H9 (cell line): ENCODE results near the gene OR56A3. TPM values are rescaled to one million over a fixed set of nuclear protein-coding genes. Genes with fewer than 3 reads are reported as not detected.

Source experiments
- DNase-seq: peaks from one replicate; pipeline ENCODE4 v3.0.0-alpha.2; 2017
- H2AFZ ChIP-seq: one replicate; pipeline ENCODE4 v1.6.1; 2013; ENCODE audit warnings: mild to moderate bottlenecking, low read length, control low read depth, moderate library complexity
- H2AK5ac ChIP-seq: 2 replicates; pipeline ENCODE4 v1.6.1; 2013; ENCODE audit warnings: low read length, control low read depth, mixed read lengths; ENCODE audit not compliant: insufficient read length
- H2BK120ac ChIP-seq: one replicate; pipeline ENCODE4 v1.6.1; 2013; ENCODE audit warnings: low read depth, mild to moderate bottlenecking, low read length, control low read depth, inconsistent platforms; ENCODE audit not compliant: poor library complexity, severe bottlenecking
- H2BK12ac ChIP-seq: 2 replicates; pipeline ENCODE4 v1.6.1; 2013; ENCODE audit warnings: low read length, control low read depth, mixed read lengths, low read depth; ENCODE audit not compliant: insufficient read length
- H2BK15ac ChIP-seq: 2 replicates; pipeline ENCODE4 v1.6.1; 2013; ENCODE audit warnings: low read depth, low read length, control low read depth
- H2BK20ac ChIP-seq: one replicate; pipeline ENCODE4 v1.6.1; 2013; ENCODE audit warnings: low read depth, mild to moderate bottlenecking, low read length, control low read depth, inconsistent platforms; ENCODE audit not compliant: poor library complexity, severe bottlenecking
- H2BK5ac ChIP-seq: 2 replicates; pipeline ENCODE4 v1.6.1; 2013; ENCODE audit warnings: low read length, control low read depth, mixed read lengths; ENCODE audit not compliant: insufficient read length
- H3K14ac ChIP-seq: 2 replicates; pipeline ENCODE4 v1.6.1; 2013; ENCODE audit warnings: low read length, control low read depth; ENCODE audit not compliant: insufficient read depth
- H3K18ac ChIP-seq: 2 replicates; pipeline ENCODE4 v1.6.1; 2013; ENCODE audit warnings: low read depth, mild to moderate bottlenecking, mixed read lengths, low read length, control low read depth; ENCODE audit not compliant: insufficient read length
- H3K23ac ChIP-seq: 2 replicates; pipeline ENCODE4 v1.6.1; 2013; ENCODE audit warnings: low read length, control low read depth, mixed read lengths, low read depth; ENCODE audit not compliant: insufficient read length
- H3K23me2 ChIP-seq: 2 replicates; pipeline ENCODE4 v1.6.1; 2013; ENCODE audit warnings: low read depth, mild to moderate bottlenecking, mixed read lengths, low read length, control low read depth; ENCODE audit not compliant: insufficient read length, poor library complexity, severe bottlenecking
- H3K27ac ChIP-seq: 2 replicates; pipeline ENCODE4 v1.5.1; 2013; ENCODE audit warnings: low read length, control low read depth, mixed read lengths, low read depth; ENCODE audit not compliant: insufficient read length
- H3K27me3 ChIP-seq: 2 replicates; pipeline ENCODE4 v1.6.1; 2013; ENCODE audit warnings: low read length, control low read depth, inconsistent platforms; ENCODE audit not compliant: insufficient read depth
- H3K4ac ChIP-seq: 2 replicates; pipeline ENCODE4 v1.6.1; 2013; ENCODE audit warnings: low read depth, mild to moderate bottlenecking, control low read depth, inconsistent platforms, low read length, moderate library complexity
- H3K4me1 ChIP-seq: 2 replicates; pipeline ENCODE4 v1.6.1; 2013; ENCODE audit warnings: low read length, control low read depth, inconsistent platforms; ENCODE audit not compliant: insufficient read depth
- H3K4me2 ChIP-seq: 2 replicates; pipeline ENCODE4 v1.6.1; 2013; ENCODE audit warnings: low read length, control low read depth, mixed read lengths; ENCODE audit not compliant: insufficient read length, insufficient read depth
- H3K56ac ChIP-seq: 2 replicates; pipeline ENCODE4 v1.6.1; 2013; ENCODE audit warnings: low read depth, mild to moderate bottlenecking, mixed read lengths, low read length, control low read depth; ENCODE audit not compliant: insufficient read length
- H3K79me1 ChIP-seq: 2 replicates; pipeline ENCODE4 v1.6.1; 2013; ENCODE audit warnings: low read depth, mild to moderate bottlenecking, moderate library complexity, low read length, control low read depth, inconsistent platforms; ENCODE audit not compliant: insufficient read depth, poor library complexity, severe bottlenecking
- H3K79me2 ChIP-seq: 2 replicates; pipeline ENCODE4 v1.6.1; 2013; ENCODE audit warnings: low read length, control low read depth, inconsistent platforms; ENCODE audit not compliant: insufficient read depth
- H3K9ac ChIP-seq: 2 replicates; pipeline ENCODE4 v1.6.1; 2013; ENCODE audit warnings: low read length, control low read depth, mixed read lengths; ENCODE audit not compliant: insufficient read length; ENCODE audit errors: extremely low read depth
- H3K9me3 ChIP-seq: one replicate; pipeline ENCODE4 v1.6.1; 2013; ENCODE audit warnings: low read depth, low read length, inconsistent platforms; ENCODE audit not compliant: control insufficient read depth
- H3T11ph ChIP-seq: one replicate; pipeline ENCODE4 v1.6.1; 2013; ENCODE audit warnings: mild to moderate bottlenecking, low read length, control low read depth, inconsistent platforms
- H4K20me1 ChIP-seq: one replicate; pipeline ENCODE4 v1.6.1; 2013; ENCODE audit not compliant: control insufficient read depth, insufficient read length, insufficient read depth
- H4K5ac ChIP-seq: 2 replicates; pipeline ENCODE4 v1.6.1; 2013; ENCODE audit warnings: low read depth, mild to moderate bottlenecking, mixed read lengths, low read length, control low read depth; ENCODE audit not compliant: insufficient read length
- H4K8ac ChIP-seq: replicated peaks from 2 replicates; pipeline ENCODE4 v1.6.1; 2013; ENCODE audit warnings: low read length, control low read depth, mixed read lengths, low read depth; ENCODE audit not compliant: insufficient read length
- H4K91ac ChIP-seq: 2 replicates; pipeline ENCODE4 v1.6.1; 2013; ENCODE audit warnings: low read depth, mild to moderate bottlenecking, moderate library complexity, mixed read lengths, low read length, control low read depth; ENCODE audit not compliant: insufficient read length
- H3K27ac Mint-ChIP-seq, 3 experiments: 2 replicates in 2 of 3; 3 replicates in 1 of 3; pipeline ENCODE4 v1.8.0; 2020 to 2021; ENCODE audit warnings: mixed read lengths in 3 of 3, mild to moderate bottlenecking in 1 of 3, moderate library complexity in 1 of 3
- H3K27me3 Mint-ChIP-seq: 2 replicates; pipeline ENCODE4 v1.8.0; 2021; ENCODE audit warnings: low read depth, mild to moderate bottlenecking, moderate library complexity, mixed read lengths
- H3K36me3 Mint-ChIP-seq, 3 experiments: 2 replicates in 2 of 3; 3 replicates in 1 of 3; pipeline ENCODE4 v1.8.0; 2020 to 2021; ENCODE audit warnings: low read depth in 3 of 3, mixed read lengths in 3 of 3; ENCODE audit not compliant: insufficient read depth in 1 of 3
- H3K4me1 Mint-ChIP-seq, 2 experiments: 2 replicates each; pipeline ENCODE4 v1.8.0; 2020; ENCODE audit warnings: mixed read lengths in 2 of 2
- H3K4me3 Mint-ChIP-seq, 2 experiments: 2 replicates in 1 of 2; 3 replicates in 1 of 2; pipeline ENCODE4 v1.8.0; 2020 to 2021; ENCODE audit warnings: mild to moderate bottlenecking in 2 of 2, mixed read lengths in 2 of 2, moderate library complexity in 1 of 2
- H3K9me3 Mint-ChIP-seq, 2 experiments: 2 replicates in 1 of 2; 3 replicates in 1 of 2; pipeline ENCODE4 v1.8.0; 2020; ENCODE audit warnings: mild to moderate bottlenecking in 2 of 2, mixed read lengths in 2 of 2, moderate library complexity in 1 of 2
- total RNA-seq: library from RNA; stranded (reverse); gene quantifications from 2 replicates; pipeline ENCODE4 v1.2.1, GENCODE V29; 2021
- TF ChIP-seq, protein P1 (sequence below): fragments of 200-600 bp; sonication (generic); conservative IDR thresholded peaks from 3 replicates; pipeline ENCODE4 v1.8.0; 2021; ENCODE audit warnings: antibody characterized with exemption, mild to moderate bottlenecking

Gene OR56A3
- total RNA-seq, 1 experiment from 2014 or later: not detected

DNA sequence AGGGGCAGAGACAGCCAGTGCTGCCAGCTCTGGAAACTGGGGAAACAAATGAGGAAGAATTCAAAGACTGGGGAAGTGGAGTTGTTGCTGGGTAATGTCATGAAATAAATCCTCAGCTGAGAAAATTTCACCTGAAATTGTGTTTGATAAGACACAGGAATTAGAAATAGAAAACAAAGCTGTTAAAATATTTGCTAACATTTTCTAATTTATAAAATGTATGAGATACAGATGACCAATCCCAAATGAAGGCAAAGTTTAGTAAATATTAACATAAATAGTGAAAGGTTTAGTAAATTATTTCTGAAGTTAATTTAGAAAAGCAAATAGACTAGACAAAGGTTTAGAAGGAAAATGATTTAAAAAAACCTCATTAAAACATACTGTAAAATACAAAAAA is 26.3 kb downstream of the OR56A3 start, which contains the start of gene OR56A5:
Gene OR56A5 (minus strand): TSS at position 101 of the 400 bp plus-strand sequence. CDS start 0 bp downstream, at position 101.
- Mint-ChIP-seq H3K27ac (no peak within 1 kb of the TSS), H3K9me3 (peaks cover 5 to 11% of the 10 kb centered on the region in 2 experiments), H3K27me3 (peaks cover 3% of the 10 kb centered on the region; the same call in 1 of the 2 replicates), H3K4me1 (no peaks in the 10 kb centered on the region), H3K36me3 (peaks cover 0 to 5% (median 3%) of the 10 kb centered on the region in 3 experiments; a peak in 4 of 7 replicates), H3K4me3 (no peak within 1 kb of the TSS)
- Histone ChIP-seq H3K4me2 (no peak within 1 kb of the TSS), H2BK12ac (no peak within 1 kb of the TSS), H3K27me3 (no peaks in the 10 kb centered on the region), H3K23me2 (no peaks in the 10 kb centered on the region), H4K5ac (no peak within 1 kb of the TSS), H3K9me3 (no peaks in the 10 kb centered on the region), H3K79me2 (no peaks in the 10 kb centered on the region), H3K27ac (no peak within 1 kb of the TSS), H3K4me1 (no peaks in the 10 kb centered on the region), H3K79me1 (no peaks in the 10 kb centered on the region), H3K14ac (no peak within 1 kb of the TSS), H3K56ac (no peak within 1 kb of the TSS), H2BK5ac (no peak within 1 kb of the TSS), H4K20me1 (no peaks in the 10 kb centered on the region), H2AK5ac (no peak within 1 kb of the TSS), H4K8ac (no peak within 1 kb of the TSS), H3K23ac (no peak within 1 kb of the TSS), H2BK120ac (no peak within 1 kb of the TSS), H4K91ac (no peak within 1 kb of the TSS), H3K4ac (no peak within 1 kb of the TSS), H3K9ac (no peak within 1 kb of the TSS), H3K18ac (no peak within 1 kb of the TSS), H3T11ph (no peak within 1 kb of the TSS), H2BK20ac (no peak within 1 kb of the TSS), H2BK15ac (no peak within 1 kb of the TSS), H2AFZ (no peak within 1 kb of the TSS)
- TF ChIP-seq, protein P1, sequence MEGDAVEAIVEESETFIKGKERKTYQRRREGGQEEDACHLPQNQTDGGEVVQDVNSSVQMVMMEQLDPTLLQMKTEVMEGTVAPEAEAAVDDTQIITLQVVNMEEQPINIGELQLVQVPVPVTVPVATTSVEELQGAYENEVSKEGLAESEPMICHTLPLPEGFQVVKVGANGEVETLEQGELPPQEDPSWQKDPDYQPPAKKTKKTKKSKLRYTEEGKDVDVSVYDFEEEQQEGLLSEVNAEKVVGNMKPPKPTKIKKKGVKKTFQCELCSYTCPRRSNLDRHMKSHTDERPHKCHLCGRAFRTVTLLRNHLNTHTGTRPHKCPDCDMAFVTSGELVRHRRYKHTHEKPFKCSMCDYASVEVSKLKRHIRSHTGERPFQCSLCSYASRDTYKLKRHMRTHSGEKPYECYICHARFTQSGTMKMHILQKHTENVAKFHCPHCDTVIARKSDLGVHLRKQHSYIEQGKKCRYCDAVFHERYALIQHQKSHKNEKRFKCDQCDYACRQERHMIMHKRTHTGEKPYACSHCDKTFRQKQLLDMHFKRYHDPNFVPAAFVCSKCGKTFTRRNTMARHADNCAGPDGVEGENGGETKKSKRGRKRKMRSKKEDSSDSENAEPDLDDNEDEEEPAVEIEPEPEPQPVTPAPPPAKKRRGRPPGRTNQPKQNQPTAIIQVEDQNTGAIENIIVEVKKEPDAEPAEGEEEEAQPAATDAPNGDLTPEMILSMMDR: no peak
- no peak for DNase-seq
